ENCODE results near the gene RAVER1. TPM values are rescaled to one million over a fixed set of nuclear protein-coding genes. Genes with fewer than 3 reads are reported as not detected.

The RAVER1 gene
- total and polyA plus RNA-seq, 9 of the 15 experiments (the other 6 are each of a cell fraction or from before 2014, with no cell fraction given): 0.06 to 113 (median 7.0) TPM

GRCh38 chr19:10339977-10340376, 6.6 kb upstream of the RAVER1 start:
- Histone ChIP-seq H4K20me1 (replicated peaks; ENCODE audit: control insufficient read depth, insufficient read depth, low read length) (no peaks in the 10 kb centered on the region), H3K4me3 (no peak overlapping the region), H3K9me3 (replicated peaks; ENCODE audit: control insufficient read depth, insufficient read depth, low read depth, low read length) (no peaks in the 10 kb centered on the region), H3K36me3 (ENCODE audit: control insufficient read depth, insufficient read depth, low read length) (no peaks in the 10 kb centered on the region), H3K27ac (ENCODE audit: extremely low read depth, low read depth, low read length) (no peak overlapping the region), H2AFZ (ENCODE audit: low read depth, low read length) (no peak overlapping the region), H3K4me2 (ENCODE audit: insufficient read depth, low read length) (no peak overlapping the region), H3K27me3 (ENCODE audit: control insufficient read depth in 2 of 2, insufficient read depth in 2 of 2, low read length in 2 of 2) (no peaks in the 10 kb centered on the region), H3K79me2 (ENCODE audit: control insufficient read depth, insufficient read depth, low read length) (peaks cover 9% of the 10 kb centered on the region; the same call in 1 of the 3 replicates), H3K9me1 (ENCODE audit: control insufficient read depth, insufficient read depth, low read length) (no peaks in the 10 kb centered on the region), H3K9ac (ENCODE audit: insufficient read depth in 1 of 2, low read depth in 2 of 2, low read length in 2 of 2) (no peak overlapping the region), H3K4me1 (replicated peaks in 1 of 2; ENCODE audit: control insufficient read depth in 2 of 2, insufficient read depth in 2 of 2, low read length in 2 of 2) (peaks cover 8 to 21% of the 10 kb centered on the region in 2 experiments; a peak in 4 of 5 replicates)
- DNase-seq (ENCODE audit: extremely low read depth in 1 of 4, low spot score in 3 of 4) (no peak), ATAC-seq (no peak), FAIRE-seq (no peak)
- in situ Hi-C loops (cut with MboI): no loop called here
- ChIA-PET POLR2A (no interaction called here), CTCF (ENCODE audit: low intra/inter-chr PET ratio) (no interaction called here)
- TF ChIP-seq GTF3C2 (IDR thresholded peaks at IDR 0.05; ENCODE audit: borderline replicate concordance, extremely low read depth, insufficient read length) (no peak), ZNF121 (CRISPR knock-in tag; conservative IDR thresholded peaks at IDR 0.05) (peak; percentile 51)
- 46% methylated on average over 3 of the region's 5 CpGs for WGBS (ENCODE audit: insufficient coverage, low coverage, missing lambda C conversion rate)
- intact Hi-C loops (cut with micrococcal nuclease): no loop called here
- no TSS peak for BruUV-seq (replicated peaks)

Measured in K562 (cell line).